Ovary (tissue), 3 donors: ENCODE data around the gene LTB4R.

Experiments used
- EP300 ChIP-seq: sonication (generic); formaldehyde crosslinking; IDR thresholded peaks from one replicate; pipeline ENCODE4 v1.6.1; 2017; ENCODE audit warnings: antibody characterized with exemption
- POLR2A ChIP-seq: fragments of 450-650 bp; IDR thresholded peaks from one replicate; pipeline ENCODE4 v1.6.1; 2017; ENCODE audit warnings: antibody characterized with exemption, mild to moderate bottlenecking, moderate library complexity
- TF ChIP-seq, protein P1 (sequence below), 3 donors: fragments of 450-650 bp in 2 of 3; fragments of 200-600 bp in 1 of 3; IDR thresholded peaks; one replicate each; pipeline versions ENCODE4 v1.5.1 to v1.8.0; 2016 to 2022; ENCODE audit warnings: antibody characterized with exemption in 3 of 3, mild to moderate bottlenecking in 1 of 3
- donor health status: DM: no; HTN: no; CAD: no.

- no peak for TF ChIP-seq POLR2A
- TF ChIP-seq, protein P1, sequence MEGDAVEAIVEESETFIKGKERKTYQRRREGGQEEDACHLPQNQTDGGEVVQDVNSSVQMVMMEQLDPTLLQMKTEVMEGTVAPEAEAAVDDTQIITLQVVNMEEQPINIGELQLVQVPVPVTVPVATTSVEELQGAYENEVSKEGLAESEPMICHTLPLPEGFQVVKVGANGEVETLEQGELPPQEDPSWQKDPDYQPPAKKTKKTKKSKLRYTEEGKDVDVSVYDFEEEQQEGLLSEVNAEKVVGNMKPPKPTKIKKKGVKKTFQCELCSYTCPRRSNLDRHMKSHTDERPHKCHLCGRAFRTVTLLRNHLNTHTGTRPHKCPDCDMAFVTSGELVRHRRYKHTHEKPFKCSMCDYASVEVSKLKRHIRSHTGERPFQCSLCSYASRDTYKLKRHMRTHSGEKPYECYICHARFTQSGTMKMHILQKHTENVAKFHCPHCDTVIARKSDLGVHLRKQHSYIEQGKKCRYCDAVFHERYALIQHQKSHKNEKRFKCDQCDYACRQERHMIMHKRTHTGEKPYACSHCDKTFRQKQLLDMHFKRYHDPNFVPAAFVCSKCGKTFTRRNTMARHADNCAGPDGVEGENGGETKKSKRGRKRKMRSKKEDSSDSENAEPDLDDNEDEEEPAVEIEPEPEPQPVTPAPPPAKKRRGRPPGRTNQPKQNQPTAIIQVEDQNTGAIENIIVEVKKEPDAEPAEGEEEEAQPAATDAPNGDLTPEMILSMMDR (IDR thresholded peaks at IDR 0.05) = no peak
- TF ChIP-seq EP300 = no peak
Measured at GRCh38 chr14:24335461-24336171, 24.3 kb downstream of the LTB4R start.
